Measurements from ENCODE around the gene ERN2. TPM values are rescaled to one million over a fixed set of nuclear protein-coding genes. Genes with fewer than 3 reads are reported as not detected.

ERN2 gene
- total and polyA plus RNA-seq, 2 of the 4 experiments (the other 2 are of a cell fraction) = 0.39 to 0.54 TPM

- Histone ChIP-seq H3K4me1 (ENCODE audit: control insufficient read depth, insufficient read depth, low read length) (peaks cover 4% of the 10 kb centered on the region; the same call in 1 of the 2 replicates), H3K4me3 (ENCODE audit: insufficient read depth, low read depth, low read length) (peak overlapping the region; percentile 80), H3K4ac (ENCODE audit: low read depth, low read length) (peak overlapping the region; percentile 80), H2AK9ac (replicated peaks; ENCODE audit: low read depth, low read length, poor library complexity) (peak overlapping the region; percentile 92), H3K14ac (replicated peaks; ENCODE audit: low read depth, low read length) (peak overlapping the region; percentile 63), H2AK5ac (ENCODE audit: low read depth, low read length) (peak overlapping the region; percentile 52; the same call in 1 of the 2 replicates), H3K27me3 (ENCODE audit: control insufficient read depth, insufficient read depth, low read length) (no peaks in the 10 kb centered on the region), H2AFZ (replicated peaks; ENCODE audit: low read length, poor library complexity) (peak overlapping the region; percentile 98), H3K18ac (ENCODE audit: low read depth, low read length) (no peak overlapping the region), H4K5ac (ENCODE audit: low read depth, low read length) (peak overlapping the region; percentile 36), H3K79me1 (ENCODE audit: low read depth in 1 of 2, low read length in 2 of 2) (peaks cover 26 to 37% of the 10 kb centered on the region in 2 experiments), H3K9me3 (ENCODE audit: control insufficient read depth, insufficient read depth, low read length) (no peaks in the 10 kb centered on the region), H4K8ac (ENCODE audit: low read depth in 2 of 2, low read length in 2 of 2) (peak overlapping the region; percentile 88 to 89), H2BK5ac (ENCODE audit: low read depth, low read length, poor library complexity, severe bottlenecking) (peak overlapping the region; percentile 42), H2BK120ac (ENCODE audit: low read depth, low read length) (no peak overlapping the region), H2BK15ac (ENCODE audit: low read depth, low read length) (peak overlapping the region; percentile 1; the same call in 1 of the 3 replicates), H3K9ac (ENCODE audit: low read depth, low read length) (peak overlapping the region; percentile 79), H4K91ac (ENCODE audit: insufficient read depth, low read depth, low read length) (peak overlapping the region; percentile 49; the same call in 1 of the 2 replicates), H3K56ac (ENCODE audit: extremely low read depth, insufficient read depth, low read length) (peak overlapping the region; percentile 65), H3K23ac (ENCODE audit: low read depth, low read length) (peak overlapping the region; percentile 62; the same call in 1 of the 2 replicates), H3K4me2 (ENCODE audit: low read depth, low read length) (peak overlapping the region; percentile 91), H2BK20ac (ENCODE audit: low read depth, low read length) (no peak overlapping the region), H3K27ac (ENCODE audit: insufficient read depth, low read length) (peak overlapping the region; percentile 55), H3K9me1 (ENCODE audit: insufficient read depth, low read length) (peaks cover 2% of the 10 kb centered on the region; the same call in 1 of the 2 replicates), H3K36me3 (ENCODE audit: control insufficient read depth, insufficient read depth, low read length) (peaks cover 12% of the 10 kb centered on the region), H4K20me1 (ENCODE audit: insufficient read depth, low read length) (no peaks in the 10 kb centered on the region)
- no peak for TF ChIP-seq BHLHE40 (IDR thresholded peaks at IDR 0.05; ENCODE audit: low read depth, low read length)
- no peak for TF ChIP-seq MXI1 (IDR thresholded peaks at IDR 0.05; ENCODE audit: borderline replicate concordance, low read depth, low read length)
- TF ChIP-seq, protein P1, sequence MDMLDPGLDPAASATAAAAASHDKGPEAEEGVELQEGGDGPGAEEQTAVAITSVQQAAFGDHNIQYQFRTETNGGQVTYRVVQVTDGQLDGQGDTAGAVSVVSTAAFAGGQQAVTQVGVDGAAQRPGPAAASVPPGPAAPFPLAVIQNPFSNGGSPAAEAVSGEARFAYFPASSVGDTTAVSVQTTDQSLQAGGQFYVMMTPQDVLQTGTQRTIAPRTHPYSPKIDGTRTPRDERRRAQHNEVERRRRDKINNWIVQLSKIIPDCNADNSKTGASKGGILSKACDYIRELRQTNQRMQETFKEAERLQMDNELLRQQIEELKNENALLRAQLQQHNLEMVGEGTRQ (IDR thresholded peaks at IDR 0.05; ENCODE audit: low read depth, low read length) = 0 out of 2 replicates have a peak, but pooled peaks have one; percentile 60
- ATAC-seq (ENCODE audit: low read depth) (no peak; the same call in 1 of the 2 replicates), DNase-seq (no peak)
- ChIA-PET CTCF (interaction anchor here (0.8 to 1.2 kb wide), 3 partner anchors 9 to 11 kb away, joined by 3 read pairs; no protein-coding TSS in a partner anchor), POLR2A (ENCODE audit: unreplicated experiment) (no interaction called here)
- intact Hi-C loops (cut with micrococcal nuclease) (loop anchor here (2.0 to 5.0 kb wide), 2 partner anchors 44 to 83 kb away; partner anchors contain the start of genes EARS2, NDUFAB1 and UBFD1), dilution Hi-C loops (cut with HindIII; ENCODE audit: low sequenced_read_pairs, unreplicated experiment) (no loop called here), in situ Hi-C loops (cut with MboI; ENCODE audit: low sequenced_read_pairs) (no loop called here)
- no CpG with 5 or more reads among the region's 8 CpGs for WGBS, 2 experiments (ENCODE audit: extremely low coverage in 2 of 2, insufficient read length in 1 of 2)
- no TSS peak for BruUV-seq (replicated peaks)
These were observed 72.4 kb downstream of the ERN2 start for GRCh38 chr16:23640615-23640930.

Other genes starting within 250 kb of the ERN2 start
- gene GGA2, start 202.7 kb downstream of the ERN2 start, total RNA-seq (2012; rRNA removed) = 16.5 and 23.9 TPM in 2 replicates
- gene GGA2, start 202.7 kb downstream of the ERN2 start, polyA plus RNA-seq (2012; rRNA removed) = 24.6 and 30.1 TPM in 2 replicates
- gene EARS2, start 155.9 kb downstream of the ERN2 start, total RNA-seq (2012; rRNA removed) = 23.3 and 28.1 TPM in 2 replicates
- gene EARS2, start 155.9 kb downstream of the ERN2 start, polyA plus RNA-seq (2012; rRNA removed) = 37.7 and 37.8 TPM in 2 replicates
- 39.3 and 48.9 TPM in 2 replicates for gene UBFD1, start 155.5 kb downstream of the ERN2 start, total RNA-seq (2012; rRNA removed)
- 48.4 and 55.0 TPM in 2 replicates for gene UBFD1, start 155.5 kb downstream of the ERN2 start, polyA plus RNA-seq (2012; rRNA removed)
- 114 and 117 TPM in 2 replicates for gene NDUFAB1, start 116.9 kb downstream of the ERN2 start, total RNA-seq (2012; rRNA removed)
- 146 and 185 TPM in 2 replicates for gene NDUFAB1, start 116.9 kb downstream of the ERN2 start, polyA plus RNA-seq (2012; rRNA removed)
- 8.6 and 11.7 TPM in 2 replicates for gene PALB2, start 71.9 kb downstream of the ERN2 start, total RNA-seq (2012; rRNA removed)
- 3.1 and 4.1 TPM in 2 replicates for gene PALB2, start 71.9 kb downstream of the ERN2 start, polyA plus RNA-seq (2012; rRNA removed)
- gene DCTN5, start 71.8 kb downstream of the ERN2 start, total RNA-seq (2012; rRNA removed) = 111 and 121 TPM in 2 replicates
- gene DCTN5, start 71.8 kb downstream of the ERN2 start, polyA plus RNA-seq (2012; rRNA removed) = 43.3 and 49.6 TPM in 2 replicates
- 19.4 and 20.0 TPM in 2 replicates for gene PLK1, start 34.3 kb downstream of the ERN2 start, total RNA-seq (2012; rRNA removed)
- 59.0 and 67.8 TPM in 2 replicates for gene PLK1, start 34.3 kb downstream of the ERN2 start, polyA plus RNA-seq (2012; rRNA removed)
- gene CHP2, start 41.8 kb upstream of the ERN2 start, total RNA-seq (2012; rRNA removed) = not detected in 2 replicates
- not detected in 2 replicates for gene CHP2, start 41.8 kb upstream of the ERN2 start, polyA plus RNA-seq (2012; rRNA removed)
- under 0.01 TPM in 1 of 2 replicates, not detected in the other for gene PRKCB, start 122.8 kb upstream of the ERN2 start, total RNA-seq (2012; rRNA removed)
- gene PRKCB, start 122.8 kb upstream of the ERN2 start, polyA plus RNA-seq (2012; rRNA removed) = not detected in 2 replicates